GM23338 (cell line): ENCODE results near the gene IFITM10. TPM values are rescaled to one million over a fixed set of nuclear protein-coding genes. Genes with fewer than 3 reads are reported as not detected.

Experiments used
- ATAC-seq: fragments of 200-7000 bp; cut with Tn5 transposase; 3 replicates; pipeline ENCODE4 v1.9.1; 2020
- DNase-seq: peaks from one replicate; pipeline ENCODE4 v3.0.0-alpha.2; 2015; ENCODE audit warnings: low spot score
- H2AFZ ChIP-seq: fragments of 200-600 bp; sonication (generic); 2 replicates; pipeline ENCODE4 v1.8.0; 2016; ENCODE audit warnings: antibody characterized with exemption, mild to moderate bottlenecking, moderate library complexity
- H3F3A ChIP-seq: fragments of 200-600 bp; sonication (generic); replicated peaks from 2 replicates; pipeline ENCODE4 v1.8.0; 2017; ENCODE audit warnings: antibody characterized with exemption, mixed run types, low read depth
- H3K27ac ChIP-seq: fragments of 200-600 bp; sonication (generic); 2 replicates; pipeline ENCODE4 v1.6.1; 2016; ENCODE audit warnings: low read depth
- H3K27me3 ChIP-seq: fragments of 200-600 bp; sonication (generic); 2 replicates; pipeline ENCODE4 v1.8.0; 2016; ENCODE audit warnings: mild to moderate bottlenecking, mixed run types, moderate library complexity; ENCODE audit not compliant: insufficient read depth
- H3K36me3 ChIP-seq: fragments of 200-600 bp; sonication (generic); 2 replicates; pipeline ENCODE4 v1.8.0; 2016; ENCODE audit warnings: mild to moderate bottlenecking; ENCODE audit not compliant: insufficient read depth
- H3K4me1 ChIP-seq: fragments of 200-600 bp; sonication (generic); 2 replicates; pipeline ENCODE4 v1.8.0; 2016; ENCODE audit warnings: mild to moderate bottlenecking, moderate library complexity; ENCODE audit not compliant: insufficient read depth
- H3K4me2 ChIP-seq: fragments of 200-600 bp; sonication (generic); 2 replicates; pipeline ENCODE4 v1.7.1; 2017; ENCODE audit warnings: mixed run types
- H3K4me3 ChIP-seq: fragments of 200-600 bp; sonication (generic); 2 replicates; pipeline ENCODE4 v1.6.1; 2016; ENCODE audit warnings: mixed run types
- H3K79me2 ChIP-seq: fragments of 200-600 bp; sonication (generic); replicated peaks from 2 replicates; pipeline ENCODE4 v1.8.0; 2017; ENCODE audit warnings: mild to moderate bottlenecking; ENCODE audit not compliant: insufficient read depth
- H3K9me2 ChIP-seq: fragments of 200-600 bp; sonication (generic); 2 replicates; pipeline ENCODE4 v1.8.0; 2017; ENCODE audit not compliant: insufficient read depth
- H4K20me1 ChIP-seq: fragments of 200-600 bp; sonication (generic); replicated peaks from 2 replicates; pipeline ENCODE4 v1.8.0; 2017; ENCODE audit warnings: mild to moderate bottlenecking; ENCODE audit not compliant: insufficient read depth
- H3K27ac Mint-ChIP-seq: 2 replicates; pipeline ENCODE4 v1.8.0; 2020; ENCODE audit warnings: inconsistent platforms, mild to moderate bottlenecking, moderate library complexity, mixed read lengths
- H3K27me3 Mint-ChIP-seq: 3 replicates; pipeline ENCODE4 v1.8.0; 2022; ENCODE audit warnings: low read depth, mild to moderate bottlenecking, moderate library complexity, mixed read lengths, inconsistent platforms; ENCODE audit not compliant: insufficient read depth, poor library complexity
- H3K36me3 Mint-ChIP-seq: 3 replicates; pipeline ENCODE4 v1.8.0; 2021; ENCODE audit warnings: low read depth, mild to moderate bottlenecking, inconsistent platforms, moderate library complexity, mixed read lengths
- H3K4me1 Mint-ChIP-seq: 3 replicates; pipeline ENCODE4 v1.8.0; 2020; ENCODE audit warnings: mild to moderate bottlenecking, inconsistent platforms, mixed read lengths
- H3K4me3 Mint-ChIP-seq: 3 replicates; pipeline ENCODE4 v1.8.0; 2021; ENCODE audit warnings: moderate library complexity, mild to moderate bottlenecking, inconsistent platforms, mixed read lengths
- H3K9me3 Mint-ChIP-seq: 3 replicates; pipeline ENCODE4 v1.8.0; 2020; ENCODE audit warnings: moderate library complexity, mild to moderate bottlenecking, inconsistent platforms, mixed read lengths
- CREB1 ChIP-seq: fragments of 250-450 bp; sonication (Bioruptor Pico); IDR thresholded peaks from 2 replicates; pipeline ENCODE4 v1.5.0; 2020; ENCODE audit warnings: low read depth, mild to moderate bottlenecking, moderate library complexity
- CTCF ChIP-seq, 2 experiments: fragments of 200-600 bp in 1 of 2; sonication (generic) in 1 of 2; conservative IDR thresholded peaks; 2 replicates each; pipeline versions ENCODE4 v1.5.1 to v1.6.1; 2016 to 2017; ENCODE audit warnings: antibody characterized with exemption in 2 of 2, low read depth in 2 of 2, mild to moderate bottlenecking in 2 of 2, moderate library complexity in 1 of 2
- EZH2 ChIP-seq: fragments of 200-600 bp; sonication (generic); IDR thresholded peaks from one replicate; pipeline ENCODE4 v1.8.0; 2017; ENCODE audit warnings: antibody characterized with exemption, mild to moderate bottlenecking, low read depth; ENCODE audit not compliant: unreplicated experiment
- EZH2phosphoT487 ChIP-seq: fragments of 200-600 bp; sonication (generic); IDR thresholded peaks from one replicate; pipeline ENCODE4 v1.8.1; 2018; ENCODE audit warnings: antibody characterized with exemption; ENCODE audit not compliant: unreplicated experiment
- JUNB ChIP-seq: IDR thresholded peaks from one replicate; pipeline ENCODE4 v1.6.1; 2016; ENCODE audit warnings: antibody characterized with exemption; ENCODE audit not compliant: unreplicated experiment
- POLR2AphosphoS5 ChIP-seq: IDR thresholded peaks from 2 replicates; pipeline ENCODE4 v1.6.1; 2016; ENCODE audit warnings: antibody characterized with exemption, low read depth
- REST ChIP-seq: IDR thresholded peaks from one replicate; pipeline ENCODE4 v1.6.1; 2018; ENCODE audit warnings: antibody characterized with exemption; ENCODE audit not compliant: unreplicated experiment
- ZNF114 ChIP-seq: fragments of 250-450 bp; sonication (Bioruptor Pico); IDR thresholded peaks from 2 replicates; pipeline ENCODE4 v1.5.0; 2020; ENCODE audit warnings: mild to moderate bottlenecking, moderate library complexity
- ZNF331 ChIP-seq: fragments of 250-450 bp; sonication (Bioruptor Pico); IDR thresholded peaks from 2 replicates; pipeline ENCODE4 v1.5.0; 2020; ENCODE audit warnings: low read depth, mild to moderate bottlenecking, moderate library complexity
- ZNF462 ChIP-seq: fragments of 250-450 bp; sonication (Bioruptor Pico); IDR thresholded peaks from 2 replicates; pipeline ENCODE4 v1.5.0; 2020; ENCODE audit warnings: mild to moderate bottlenecking, moderate library complexity
- polyA plus RNA-seq: library from polyadenylated mRNA; unstranded; fragments of >200 nt; fragmentation: Nextera tagmentation; extraction: Ambion mirVana; gene quantifications from 2 replicates; pipeline ENCODE4 v1.2.1, GENCODE V29; 2016
- total RNA-seq: library from RNA; depleted of rRNA; stranded (reverse); fragments of >200 nt; shearing (Covaris generic); gene quantifications from 2 replicates; pipeline ENCODE4 v1.2.3, GENCODE V29; 2014

Gene IFITM10
- total and polyA plus RNA-seq, 2 experiments from 2014 or later: 0.06 TPM; not detected in 1

GRCh38 chr11:1779806-1780699 is 29.7 kb upstream of the IFITM10 start:
- Mint-ChIP-seq H3K4me1 (no peaks in the 10 kb centered on the region; the same call in 2 of the 3 replicates), H3K36me3 (peaks cover 2% of the 10 kb centered on the region; the same call in 1 of the 3 replicates), H3K9me3 (peaks cover 4% of the 10 kb centered on the region; the same call in 2 of the 3 replicates), H3K27ac (no peak overlapping the region; the same call in 1 of the 2 replicates), H3K27me3 (peaks cover 20% of the 10 kb centered on the region), H3K4me3 (no peak overlapping the region)
- no peak overlapping the region for H3K4me2 ChIP-seq
- ATAC-seq: no peak
- H3K79me2 ChIP-seq: no peaks in the 10 kb centered on the region
- H3K27me3 ChIP-seq: no peaks in the 10 kb centered on the region
- H3K27ac ChIP-seq: no peak overlapping the region
- no peak for DNase-seq
- H2AFZ ChIP-seq: no peak overlapping the region
- no peaks in the 10 kb centered on the region for H3K4me1 ChIP-seq
- H3K36me3 ChIP-seq: no peaks in the 10 kb centered on the region
- peaks cover 4% of the 10 kb centered on the region; the same call in 1 of the 2 replicates for H3K9me2 ChIP-seq
- no peak for TF ChIP-seq ZNF331 (CRISPR knock-in tag)
- TF ChIP-seq JUNB: no peak
- no peak for TF ChIP-seq POLR2AphosphoS5
- TF ChIP-seq EZH2: no peak
- no peak for TF ChIP-seq CREB1
- TF ChIP-seq EZH2phosphoT487: no peak
- TF ChIP-seq ZNF114 (CRISPR knock-in tag): no peak
- no peak for TF ChIP-seq ZNF462 (CRISPR knock-in tag)
- no peak for TF ChIP-seq REST
- TF ChIP-seq CTCF (conservative IDR thresholded peaks at IDR 0.05; ENCODE audit: low read depth in 2 of 2): no peak
- no peaks in the 10 kb centered on the region for H3F3A ChIP-seq
- no peaks in the 10 kb centered on the region for H4K20me1 ChIP-seq
- H3K4me3 ChIP-seq: no peak overlapping the region
